ENCODE data around the gene AVPI1. TPM values are rescaled to one million over a fixed set of nuclear protein-coding genes. Genes with fewer than 3 reads are reported as not detected.

The AVPI1 gene, protein sequence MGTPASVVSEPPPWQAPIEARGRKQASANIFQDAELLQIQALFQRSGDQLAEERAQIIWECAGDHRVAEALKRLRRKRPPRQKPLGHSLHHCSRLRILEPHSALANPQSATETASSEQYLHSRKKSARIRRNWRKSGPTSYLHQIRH
- 20.5 TPM for total RNA-seq
- long read RNA-seq, transcript AVPI1-201 (3 exons, 1,457 nt) = major isoform, 38 of 61 reads
- long read RNA-seq, partial matches to known transcripts = 14 of 61 reads
- long read RNA-seq, other reads (novel, unspliced or antisense) = 9 of 61 reads

DNA sequence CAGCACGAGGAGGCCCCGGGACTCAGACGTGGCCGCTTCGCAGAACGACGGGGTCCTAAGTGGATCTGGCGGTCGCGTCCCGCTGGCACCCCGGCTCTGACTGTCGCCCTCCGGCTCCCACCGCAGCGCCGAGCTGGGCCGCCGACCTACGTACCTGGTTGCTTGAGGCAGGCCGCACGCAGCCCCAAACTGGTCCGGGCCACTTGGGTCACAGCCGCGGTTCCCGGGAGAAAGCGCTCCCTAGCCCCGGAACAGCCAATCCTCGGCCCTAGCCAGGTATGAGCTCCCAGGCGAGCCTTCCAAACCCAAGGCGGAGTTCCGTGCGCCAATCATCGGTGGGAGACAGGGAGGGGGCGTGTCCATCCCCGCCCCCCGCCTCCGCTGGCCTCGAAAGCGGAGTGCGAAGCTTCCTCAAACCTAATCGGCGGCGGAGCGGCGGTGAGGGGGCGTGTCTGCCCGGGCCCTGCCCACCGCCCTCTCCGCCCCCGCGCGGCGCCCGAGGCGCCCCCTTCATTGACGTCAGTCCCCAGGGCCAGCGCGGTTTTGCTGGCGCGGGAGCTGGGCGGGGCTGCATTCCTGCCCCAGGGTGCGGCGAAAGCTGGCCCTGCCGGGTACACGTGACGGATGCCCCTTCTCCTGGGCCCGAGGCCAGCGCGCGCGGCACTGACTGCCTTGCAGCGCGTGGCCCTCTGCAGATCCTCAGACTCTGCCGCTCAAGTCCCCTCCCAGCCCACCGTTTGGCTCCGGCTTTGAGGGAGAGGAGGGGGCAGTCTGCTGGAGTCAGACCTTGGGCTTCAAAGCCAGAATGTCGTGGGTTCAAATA lies at the start of gene AVPI1:
Gene AVPI1 (minus strand): TSS at position 280 of the 823 bp plus-strand sequence. CDS start 7,336 bp downstream, outside the sequence.
- no peaks in the 10 kb centered on the region for H3K9me3 ChIP-seq
- DNase-seq (peak; percentile 100), ATAC-seq (peak; percentile 95)
- H3K4me3 ChIP-seq = peak within 1 kb of the TSS; percentile 68
- H3K27me3 ChIP-seq = no peaks in the 10 kb centered on the region
- TF ChIP-seq, protein P1, sequence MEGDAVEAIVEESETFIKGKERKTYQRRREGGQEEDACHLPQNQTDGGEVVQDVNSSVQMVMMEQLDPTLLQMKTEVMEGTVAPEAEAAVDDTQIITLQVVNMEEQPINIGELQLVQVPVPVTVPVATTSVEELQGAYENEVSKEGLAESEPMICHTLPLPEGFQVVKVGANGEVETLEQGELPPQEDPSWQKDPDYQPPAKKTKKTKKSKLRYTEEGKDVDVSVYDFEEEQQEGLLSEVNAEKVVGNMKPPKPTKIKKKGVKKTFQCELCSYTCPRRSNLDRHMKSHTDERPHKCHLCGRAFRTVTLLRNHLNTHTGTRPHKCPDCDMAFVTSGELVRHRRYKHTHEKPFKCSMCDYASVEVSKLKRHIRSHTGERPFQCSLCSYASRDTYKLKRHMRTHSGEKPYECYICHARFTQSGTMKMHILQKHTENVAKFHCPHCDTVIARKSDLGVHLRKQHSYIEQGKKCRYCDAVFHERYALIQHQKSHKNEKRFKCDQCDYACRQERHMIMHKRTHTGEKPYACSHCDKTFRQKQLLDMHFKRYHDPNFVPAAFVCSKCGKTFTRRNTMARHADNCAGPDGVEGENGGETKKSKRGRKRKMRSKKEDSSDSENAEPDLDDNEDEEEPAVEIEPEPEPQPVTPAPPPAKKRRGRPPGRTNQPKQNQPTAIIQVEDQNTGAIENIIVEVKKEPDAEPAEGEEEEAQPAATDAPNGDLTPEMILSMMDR (IDR thresholded peaks at IDR 0.05) = no peak
- no peaks in the 10 kb centered on the region for H3K36me3 ChIP-seq
- intact Hi-C loops (cut with DNase I) = no loop called here
- peak within 1 kb of the TSS; percentile 92 for H3K27ac ChIP-seq
- H3K4me1 ChIP-seq = peaks cover 55% of the 10 kb centered on the region

DNA sequence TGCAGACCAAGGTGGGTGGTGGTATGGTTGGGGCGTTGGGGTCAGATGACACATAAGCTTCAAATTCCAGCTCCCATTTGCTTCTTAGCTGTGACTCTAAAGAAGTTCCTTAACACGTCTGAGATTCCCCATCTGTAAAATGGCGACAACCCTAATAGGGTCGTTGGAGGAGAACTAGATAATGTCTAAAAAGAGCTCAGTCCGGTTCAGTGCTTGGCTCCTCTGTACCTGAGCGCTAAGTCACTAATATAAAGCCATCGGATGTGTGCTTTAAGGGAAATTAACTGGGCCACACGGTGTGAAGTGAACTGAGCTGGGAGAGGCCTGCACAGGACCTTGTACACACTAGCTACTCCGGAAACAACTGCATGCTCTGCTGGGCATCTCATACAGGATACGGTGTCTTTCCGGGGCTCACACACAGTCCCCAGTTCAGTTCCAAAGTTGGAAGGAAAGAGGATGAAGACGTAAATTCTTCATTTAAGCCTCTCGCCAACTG lies 49.4 kb upstream of the AVPI1 start:
- H3K27ac ChIP-seq = peak overlapping the region; percentile 98
- no peaks in the 10 kb centered on the region for H3K27me3 ChIP-seq
- H3K4me3 ChIP-seq = peak overlapping the region; percentile 99
- H3K9me3 ChIP-seq = no peaks in the 10 kb centered on the region
- no peak for DNase-seq
- peaks cover 17% of the 10 kb centered on the region for H3K4me1 ChIP-seq
- peak; percentile 3 for ATAC-seq
- H3K36me3 ChIP-seq = peaks cover 26% of the 10 kb centered on the region
- intact Hi-C loops (cut with DNase I) = loop anchor here (10.0 kb wide), 1 partner anchor 62 kb away; no protein-coding TSS in a partner anchor
- TF ChIP-seq, protein P1 (IDR thresholded peaks at IDR 0.05) = no peak

DNA sequence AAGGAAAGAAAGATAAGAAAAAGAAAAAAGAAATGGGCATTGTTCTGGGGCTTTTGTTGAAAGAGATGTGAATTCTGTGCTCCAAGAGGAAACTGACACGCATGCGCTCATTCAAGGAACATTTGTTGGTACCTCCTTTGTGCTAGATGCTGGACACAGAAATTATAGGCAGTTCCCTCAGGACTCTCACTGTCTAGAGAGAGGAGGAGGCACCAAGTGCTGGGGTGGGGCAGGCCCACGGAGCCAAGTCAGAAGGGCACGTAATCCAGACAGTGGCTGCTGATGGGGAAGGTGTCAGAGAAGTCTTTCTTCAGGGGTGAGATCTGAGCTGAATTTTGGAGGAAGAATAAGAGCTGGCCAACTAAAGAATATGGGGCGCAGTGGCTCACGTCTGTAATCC lies 47.0 kb upstream of the AVPI1 start:
- no peak for ATAC-seq
- no peak for DNase-seq

DNA sequence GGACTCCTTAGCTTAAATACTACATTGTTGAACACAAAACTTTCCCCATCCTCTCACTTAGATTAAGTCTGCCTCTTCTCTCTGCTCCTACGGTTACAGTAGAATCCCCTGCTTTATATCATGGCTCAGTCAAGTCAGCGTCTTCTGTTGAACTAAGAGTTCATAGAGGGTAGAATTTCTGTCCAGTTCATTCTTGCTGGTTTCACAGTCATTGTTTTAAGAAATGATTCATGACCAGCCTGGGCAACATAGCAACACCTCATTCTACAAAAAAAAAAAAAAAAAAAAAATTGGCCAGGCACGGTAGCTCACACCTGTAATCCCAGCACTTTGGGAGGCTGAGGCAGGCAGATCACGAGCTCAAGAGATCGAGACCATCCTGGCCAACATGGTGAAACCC lies 46.2 kb upstream of the AVPI1 start:
- TF ChIP-seq, protein P1 (IDR thresholded peaks at IDR 0.05) = no peak
- intact Hi-C loops (cut with DNase I) = loop anchor here (10.0 kb wide), 1 partner anchor 58 kb away; no protein-coding TSS in a partner anchor
- H3K9me3 ChIP-seq = no peaks in the 10 kb centered on the region
- H3K4me3 ChIP-seq = no peak overlapping the region
- no peak for ATAC-seq
- H3K27ac ChIP-seq = no peak overlapping the region
- no peak for DNase-seq
- no peaks in the 10 kb centered on the region for H3K36me3 ChIP-seq
- H3K27me3 ChIP-seq = no peaks in the 10 kb centered on the region
- H3K4me1 ChIP-seq = peaks cover 10% of the 10 kb centered on the region

More for the DNA sequence above, 47.0 kb upstream of the AVPI1 start:
- TF ChIP-seq, protein P1 (IDR thresholded peaks at IDR 0.05) = no peak
- no peaks in the 10 kb centered on the region for H3K9me3 ChIP-seq
- intact Hi-C loops (cut with DNase I) = loop anchor here (10.0 kb wide), 1 partner anchor 59 kb away; no protein-coding TSS in a partner anchor
- peaks cover 17% of the 10 kb centered on the region for H3K4me1 ChIP-seq
- no peak overlapping the region for H3K27ac ChIP-seq
- H3K4me3 ChIP-seq = no peak overlapping the region
- H3K27me3 ChIP-seq = no peaks in the 10 kb centered on the region
- H3K36me3 ChIP-seq = peaks cover 5% of the 10 kb centered on the region

DNA sequence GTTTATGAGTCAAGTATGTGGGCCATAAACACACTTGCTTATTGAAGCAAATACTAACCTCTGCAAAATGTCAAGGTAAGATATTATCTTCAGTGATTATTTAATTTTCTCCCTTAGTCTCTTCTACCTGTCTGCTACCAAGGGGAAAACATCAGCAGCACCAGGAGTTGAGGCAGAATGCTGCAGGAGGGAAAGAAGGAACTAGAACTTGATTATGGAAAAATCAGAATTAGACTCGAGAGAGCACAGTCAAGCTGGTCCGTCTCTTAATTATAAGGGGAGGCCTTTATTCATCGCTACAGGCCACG lies 45.0 kb upstream of the AVPI1 start:
- DNase-seq = no peak
- no peak overlapping the region for H3K4me3 ChIP-seq
- intact Hi-C loops (cut with DNase I) = loop anchor here (10.0 kb wide), 1 partner anchor 57 kb away; no protein-coding TSS in a partner anchor
- H3K9me3 ChIP-seq = no peaks in the 10 kb centered on the region
- peaks cover 3% of the 10 kb centered on the region for H3K4me1 ChIP-seq
- TF ChIP-seq, protein P1 (IDR thresholded peaks at IDR 0.05) = no peak
- ATAC-seq = no peak
- no peaks in the 10 kb centered on the region for H3K27me3 ChIP-seq
- no peak overlapping the region for H3K27ac ChIP-seq
- no peaks in the 10 kb centered on the region for H3K36me3 ChIP-seq

Data from upper lobe of right lung (tissue), 1 donor.